ENCODE results near the gene SLC6A1.

SLC6A1 gene

GRCh38 chr3:10993729-10994065, 1.1 kb downstream of the SLC6A1 start:
- DNase-seq (ENCODE audit: low spot score): no peak

GRCh38 chr3:10994306-10994705, 1.8 kb downstream of the SLC6A1 start:
- DNase-seq (ENCODE audit: low spot score): no peak

- no peak for DNase-seq (ENCODE audit: low spot score)
These were observed 3.3 kb downstream of the SLC6A1 start for GRCh38 chr3:10995871-10996270.

- no peak for DNase-seq (ENCODE audit: low spot score)
These were observed 3.9 kb downstream of the SLC6A1 start for GRCh38 chr3:10996345-10997013.

- no peak for DNase-seq (ENCODE audit: low spot score)
These were observed 4.6 kb downstream of the SLC6A1 start for GRCh38 chr3:10997196-10997595.

- DNase-seq (ENCODE audit: low spot score): no peak
These were observed 6.0 kb downstream of the SLC6A1 start for GRCh38 chr3:10998542-10998941.

- no peak for DNase-seq (ENCODE audit: low spot score)
These were observed 6.9 kb downstream of the SLC6A1 start for GRCh38 chr3:10999221-11000107.

GRCh38 chr3:11000528-11000927, 8.0 kb downstream of the SLC6A1 start:
- no peak for DNase-seq (ENCODE audit: low spot score)

GRCh38 chr3:11001020-11001657, 8.6 kb downstream of the SLC6A1 start:
- DNase-seq (ENCODE audit: low spot score): no peak

- no peak for DNase-seq (ENCODE audit: low spot score)
These were observed 9.1 kb downstream of the SLC6A1 start for GRCh38 chr3:11001658-11002021.

- no peak for DNase-seq (ENCODE audit: low spot score)
These were observed 9.8 kb downstream of the SLC6A1 start for GRCh38 chr3:11002371-11002807.

- DNase-seq (ENCODE audit: low spot score): no peak
These were observed 12.0 kb downstream of the SLC6A1 start for GRCh38 chr3:11004563-11004962.

- no peak for DNase-seq (ENCODE audit: low spot score)
These were observed 13.2 kb downstream of the SLC6A1 start for GRCh38 chr3:11005686-11006256.

- DNase-seq (ENCODE audit: low spot score): no peak
These were observed 14.7 kb downstream of the SLC6A1 start for GRCh38 chr3:11006986-11007933.

GRCh38 chr3:11009898-11010297, 17.4 kb downstream of the SLC6A1 start:
- no peak for DNase-seq (ENCODE audit: low spot score)

GRCh38 chr3:11010426-11011165, 18.0 kb downstream of the SLC6A1 start:
- DNase-seq (ENCODE audit: low spot score): no peak

- no peak for DNase-seq (ENCODE audit: low spot score)
These were observed 21.7 kb downstream of the SLC6A1 start for GRCh38 chr3:11014253-11014652.

- DNase-seq (ENCODE audit: low spot score): no peak
These were observed 22.2 kb downstream of the SLC6A1 start for GRCh38 chr3:11014752-11015151.

GRCh38 chr3:11015369-11015768, 22.8 kb downstream of the SLC6A1 start:
- no peak for DNase-seq (ENCODE audit: low spot score)

GRCh38 chr3:11016727-11017126, 24.2 kb downstream of the SLC6A1 start:
- DNase-seq (ENCODE audit: low spot score): no peak
